HEK293T (cell line): ENCODE measurements around the gene KMT2A.

Experiments
- CTCF ChIA-PET: fragments of 350-600 bp; formaldehyde crosslinking; extraction: SDS; loops from one replicate; lab custom pipeline; 2021; ENCODE audit warnings: antibody characterized with exemption, inconsistent platforms; lab: Yijun Ruan, JAX
- POLR2A ChIA-PET: fragments of 350-600 bp; formaldehyde crosslinking; extraction: SDS; loops from one replicate; lab custom pipeline; 2020; ENCODE audit warnings: antibody characterized with exemption, inconsistent platforms; lab: Yijun Ruan, JAX
- DNase-seq: peaks from one replicate; pipeline ENCODE4 v3.0.0; 2012; ENCODE audit warnings: mixed read lengths; ENCODE audit errors: extremely low spot score
- ARNT ChIP-seq: fragments of 450-650 bp; IDR thresholded peaks from 2 replicates; pipeline ENCODE4 v1.6.1; 2017; ENCODE audit warnings: mild to moderate bottlenecking
- BHLHE40 ChIP-seq: fragments of 450-650 bp; IDR thresholded peaks from 2 replicates; pipeline ENCODE4 v1.6.1; 2016; ENCODE audit warnings: mild to moderate bottlenecking, moderate library complexity, borderline replicate concordance
- CTBP1 ChIP-seq: fragments of 450-650 bp; IDR thresholded peaks from 2 replicates; pipeline ENCODE4 v1.6.1; 2016; ENCODE audit warnings: borderline replicate concordance
- ELF4 ChIP-seq: fragments of 450-650 bp; IDR thresholded peaks from 2 replicates; pipeline ENCODE4 v1.6.1; 2017; ENCODE audit warnings: antibody characterized with exemption
- FOXA1 ChIP-seq: fragments of 450-650 bp; IDR thresholded peaks from 2 replicates; pipeline ENCODE4 v1.6.1; 2016; ENCODE audit warnings: mild to moderate bottlenecking
- FOXK2 ChIP-seq: fragments of 450-650 bp; IDR thresholded peaks from 2 replicates; pipeline ENCODE4 v1.6.1; 2016; ENCODE audit warnings: mild to moderate bottlenecking
- FOXM1 ChIP-seq: fragments of 450-650 bp; IDR thresholded peaks from 2 replicates; pipeline ENCODE4 v1.6.1; 2017; ENCODE audit warnings: mild to moderate bottlenecking, borderline replicate concordance
- HDGF ChIP-seq: fragments of 450-650 bp; IDR thresholded peaks from 2 replicates; pipeline ENCODE4 v1.6.1; 2017; ENCODE audit warnings: antibody characterized with exemption, borderline replicate concordance
- L3MBTL2 ChIP-seq: fragments of 450-650 bp; conservative IDR thresholded peaks from 2 replicates; pipeline ENCODE4 v1.6.1; 2016; ENCODE audit warnings: mild to moderate bottlenecking
- LEF1 ChIP-seq: fragments of 450-650 bp; IDR thresholded peaks from 2 replicates; pipeline ENCODE4 v1.6.1; 2017; ENCODE audit warnings: mild to moderate bottlenecking, borderline replicate concordance
- NFRKB ChIP-seq: fragments of 450-650 bp; IDR thresholded peaks from 2 replicates; pipeline ENCODE4 v1.6.1; 2016; ENCODE audit warnings: mild to moderate bottlenecking, moderate library complexity
- SP1 ChIP-seq: fragments of 450-650 bp; IDR thresholded peaks from 2 replicates; pipeline ENCODE4 v1.6.1; 2017
- SUZ12 ChIP-seq: fragments of 450-650 bp; IDR thresholded peaks from 2 replicates; pipeline ENCODE4 v1.6.1; 2016; ENCODE audit warnings: mild to moderate bottlenecking
- TARDBP ChIP-seq: fragments of 450-650 bp; IDR thresholded peaks from 2 replicates; pipeline ENCODE4 v1.6.1; 2016
- ZNF384 ChIP-seq: fragments of 450-650 bp; IDR thresholded peaks from 2 replicates; pipeline ENCODE4 v1.6.1; 2016
- TF ChIP-seq, protein P1 (sequence below): fragments of 450-650 bp; IDR thresholded peaks from 2 replicates; pipeline ENCODE4 v1.6.1; 2016

KMT2A gene

DNA sequence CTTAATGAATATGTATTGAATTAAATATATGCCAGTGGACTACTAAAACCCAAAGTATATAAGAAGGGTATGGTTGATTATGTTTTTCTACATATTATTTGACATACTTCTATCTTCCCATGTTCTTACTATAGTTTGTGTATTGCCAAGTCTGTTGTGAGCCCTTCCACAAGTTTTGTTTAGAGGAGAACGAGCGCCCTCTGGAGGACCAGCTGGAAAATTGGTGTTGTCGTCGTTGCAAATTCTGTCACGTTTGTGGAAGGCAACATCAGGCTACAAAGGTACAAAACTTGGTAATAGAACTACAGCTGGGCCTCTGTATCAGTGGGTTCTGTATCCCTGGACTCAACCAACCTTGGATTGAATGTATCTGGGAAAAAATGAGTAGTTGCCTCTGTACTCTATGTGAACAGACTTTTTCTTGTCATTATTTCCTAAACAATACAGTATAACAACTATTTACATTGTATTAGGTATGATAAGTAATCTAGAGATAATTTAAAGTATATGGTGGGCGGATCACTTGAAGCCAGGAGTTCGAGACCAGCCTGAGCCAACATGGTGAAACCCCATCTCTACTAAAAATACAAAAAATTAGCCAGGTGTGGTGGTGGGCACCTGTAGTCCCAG lies 52.3 kb downstream of the KMT2A start:
- POLR2A ChIA-PET = no interaction called here
- TF ChIP-seq L3MBTL2 = no peak
- no peak for TF ChIP-seq CTBP1
- TF ChIP-seq SP1 = no peak
- no peak for TF ChIP-seq NFRKB
- TF ChIP-seq FOXK2 = no peak
- no peak for TF ChIP-seq TARDBP
- TF ChIP-seq, protein P1, sequence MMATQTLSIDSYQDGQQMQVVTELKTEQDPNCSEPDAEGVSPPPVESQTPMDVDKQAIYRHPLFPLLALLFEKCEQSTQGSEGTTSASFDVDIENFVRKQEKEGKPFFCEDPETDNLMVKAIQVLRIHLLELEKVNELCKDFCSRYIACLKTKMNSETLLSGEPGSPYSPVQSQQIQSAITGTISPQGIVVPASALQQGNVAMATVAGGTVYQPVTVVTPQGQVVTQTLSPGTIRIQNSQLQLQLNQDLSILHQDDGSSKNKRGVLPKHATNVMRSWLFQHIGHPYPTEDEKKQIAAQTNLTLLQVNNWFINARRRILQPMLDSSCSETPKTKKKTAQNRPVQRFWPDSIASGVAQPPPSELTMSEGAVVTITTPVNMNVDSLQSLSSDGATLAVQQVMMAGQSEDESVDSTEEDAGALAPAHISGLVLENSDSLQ = no peak
- no peak for TF ChIP-seq FOXA1
- TF ChIP-seq ZNF384 = no peak
- TF ChIP-seq LEF1 = no peak
- TF ChIP-seq FOXM1 = no peak
- peak; percentile 74 for DNase-seq
- CTCF ChIA-PET = no interaction called here

DNA sequence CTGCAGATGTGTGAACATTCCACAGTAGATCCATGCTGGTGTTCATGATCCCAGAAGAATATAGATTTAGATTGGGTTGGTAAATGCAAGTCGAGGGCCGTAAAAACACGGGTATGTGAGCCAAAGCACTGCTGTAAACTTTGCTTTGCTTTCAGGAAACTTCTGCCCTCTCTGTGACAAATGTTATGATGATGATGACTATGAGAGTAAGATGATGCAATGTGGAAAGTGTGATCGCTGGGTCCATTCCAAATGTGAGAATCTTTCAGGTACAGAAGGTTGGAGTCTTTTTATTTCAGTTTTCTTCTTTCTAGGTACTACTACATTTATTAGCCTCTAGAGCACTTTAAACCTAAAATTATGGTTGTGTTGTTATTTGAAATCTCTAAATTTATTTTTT lies 54.7 kb downstream of the KMT2A start:
- POLR2A ChIA-PET = no interaction called here
- TF ChIP-seq BHLHE40 (no peak), L3MBTL2 (no peak), FOXK2 (no peak), HDGF (no peak), ELF4 (no peak), ARNT (no peak), FOXM1 (no peak), NFRKB (no peak), LEF1 (no peak), TARDBP (no peak)
- TF ChIP-seq, protein P1 = no peak
- DNase-seq = no peak
- CTCF ChIA-PET = no interaction called here

DNA sequence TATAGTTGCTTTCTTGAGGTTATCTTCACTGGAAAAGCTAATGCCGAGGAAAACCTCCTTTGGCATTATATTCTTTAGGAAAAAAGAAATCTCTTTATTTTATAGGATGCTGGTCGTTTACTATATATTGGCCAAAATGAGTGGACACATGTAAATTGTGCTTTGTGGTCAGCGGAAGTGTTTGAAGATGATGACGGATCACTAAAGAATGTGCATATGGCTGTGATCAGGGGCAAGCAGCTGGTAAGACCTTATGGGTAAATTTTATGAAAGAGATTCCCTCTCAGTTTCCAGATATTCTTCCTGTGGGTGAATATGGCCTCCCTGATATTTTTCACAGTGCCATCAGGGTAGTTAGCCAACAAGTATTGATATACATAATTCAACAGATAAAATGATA lies 61.5 kb downstream of the KMT2A start:
- ChIA-PET POLR2A (no interaction called here), CTCF (no interaction called here)
- DNase-seq = no peak
- no peak for TF ChIP-seq NFRKB

- POLR2A ChIA-PET = no interaction called here
- CTCF ChIA-PET = no interaction called here
- TF ChIP-seq FOXM1 (no peak), SP1 (no peak)
These were observed 66.9 kb downstream of the KMT2A start for GRCh38 chr11:118503216-118503615.

DNA sequence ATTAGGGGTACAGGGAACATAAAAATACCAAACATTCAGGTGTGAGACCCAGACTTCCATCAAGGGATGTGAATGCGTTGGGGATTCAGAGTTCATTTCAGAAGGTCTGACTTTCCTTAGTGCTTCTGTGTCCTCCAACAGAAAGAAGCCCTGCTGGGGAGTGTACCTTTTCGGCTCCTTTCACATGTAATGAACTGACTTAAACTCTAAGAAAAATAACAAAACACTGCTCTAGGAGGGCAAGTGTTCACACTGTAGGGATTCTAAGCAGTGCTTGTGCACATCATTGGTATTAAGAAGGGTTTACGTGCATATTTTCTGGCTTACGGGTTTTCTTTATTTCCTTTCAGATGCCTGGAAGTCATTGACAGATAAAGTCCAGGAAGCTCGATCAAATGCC lies 75.3 kb downstream of the KMT2A start:
- ChIA-PET POLR2A (no interaction called here), CTCF (no interaction called here)
- no peak for DNase-seq
- no peak for TF ChIP-seq ZNF384
- no peak for TF ChIP-seq TARDBP
- TF ChIP-seq SUZ12 = no peak
- no peak for TF ChIP-seq L3MBTL2
- TF ChIP-seq CTBP1 = no peak
- no peak for TF ChIP-seq FOXM1
- TF ChIP-seq FOXK2 = no peak
- TF ChIP-seq HDGF = no peak
- TF ChIP-seq, protein P1 = no peak
- TF ChIP-seq NFRKB = no peak
- TF ChIP-seq BHLHE40 = no peak
- no peak for TF ChIP-seq LEF1
- no peak for TF ChIP-seq ARNT
- TF ChIP-seq FOXA1 = no peak
- no peak for TF ChIP-seq SP1
- no peak for TF ChIP-seq ELF4

More at GRCh38 chr11:118503216-118503615, 66.9 kb downstream of the KMT2A start:
- DNase-seq = no peak

- ChIA-PET POLR2A (no interaction called here), CTCF (no interaction called here)
- TF ChIP-seq ARNT (no peak), ELF4 (no peak), BHLHE40 (no peak), FOXA1 (no peak), SUZ12 (no peak)
- TF ChIP-seq, protein P1 = no peak
- DNase-seq = no peak
These were observed 77.8 kb downstream of the KMT2A start for GRCh38 chr11:118514103-118514502.

DNA sequence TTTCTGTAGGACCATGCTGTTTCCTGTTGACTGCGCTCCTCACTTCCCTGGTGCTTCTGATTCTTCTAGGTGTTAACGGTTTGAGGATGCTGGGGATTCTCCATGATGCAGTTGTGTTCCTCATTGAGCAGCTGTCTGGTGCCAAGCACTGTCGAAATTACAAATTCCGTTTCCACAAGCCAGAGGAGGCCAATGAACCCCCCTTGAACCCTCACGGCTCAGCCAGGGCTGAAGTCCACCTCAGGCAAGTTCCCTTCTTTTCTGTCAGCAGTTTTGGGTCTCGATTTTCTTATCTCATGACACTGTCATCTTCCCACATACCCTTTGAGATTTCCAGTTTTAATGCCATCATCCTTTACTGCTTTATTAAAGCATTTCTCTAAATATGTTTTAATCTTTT lies 83.3 kb downstream of the KMT2A start:
- DNase-seq = no peak
- TF ChIP-seq ZNF384 (no peak), SP1 (no peak), LEF1 (no peak), L3MBTL2 (no peak), ELF4 (no peak), ARNT (no peak), NFRKB (no peak), FOXM1 (no peak), CTBP1 (no peak), TARDBP (no peak)
- ChIA-PET POLR2A (no interaction called here), CTCF (no interaction called here)
